Mesendoderm (in vitro differentiated cells): ENCODE results near the gene GRIK1.

Experiments
- DNase-seq: peaks from one replicate; pipeline ENCODE4 v3.0.0; 2013
- H2AK5ac ChIP-seq: 2 replicates; pipeline ENCODE4 v1.6.1; 2013; ENCODE audit warnings: low read length, inconsistent platforms
- H2BK120ac ChIP-seq: 2 replicates; pipeline ENCODE4 v1.6.1; 2013; ENCODE audit warnings: low read depth, mild to moderate bottlenecking, low read length, moderate library complexity, mixed read lengths
- H2BK15ac ChIP-seq: replicated peaks from 2 replicates; pipeline ENCODE4 v1.6.1; 2013; ENCODE audit warnings: low read depth, mild to moderate bottlenecking, moderate library complexity
- H2BK5ac ChIP-seq: 2 replicates; pipeline ENCODE4 v1.6.1; 2013; ENCODE audit warnings: low read length, inconsistent platforms
- H3K18ac ChIP-seq: 2 replicates; pipeline ENCODE4 v1.6.1; 2013; ENCODE audit warnings: mild to moderate bottlenecking, low read length, mixed read lengths
- H3K23ac ChIP-seq: one replicate; pipeline ENCODE4 v1.6.1; 2013; ENCODE audit warnings: low read length
- H3K27ac ChIP-seq: 2 replicates; pipeline ENCODE4 v1.5.1; 2013; ENCODE audit warnings: low read depth, mild to moderate bottlenecking, inconsistent platforms, low read length, moderate library complexity
- H3K27me3 ChIP-seq: 2 replicates; pipeline ENCODE4 v1.6.1; 2013; ENCODE audit warnings: low read length, control low read depth, mild to moderate bottlenecking, inconsistent platforms; ENCODE audit not compliant: insufficient read depth, poor library complexity
- H3K36me3 ChIP-seq: 2 replicates; pipeline ENCODE4 v1.6.1; 2013; ENCODE audit warnings: low read length, inconsistent platforms; ENCODE audit not compliant: control insufficient read depth, insufficient read depth
- H3K4ac ChIP-seq: one replicate; pipeline ENCODE4 v1.6.1; 2013; ENCODE audit warnings: low read depth, mild to moderate bottlenecking, low read length, moderate library complexity
- H3K4me1 ChIP-seq: 2 replicates; pipeline ENCODE4 v1.6.1; 2013; ENCODE audit warnings: low read depth, low read length, inconsistent platforms; ENCODE audit not compliant: control insufficient read depth
- H3K4me2 ChIP-seq: 2 replicates; pipeline ENCODE4 v1.6.1; 2013; ENCODE audit warnings: low read length
- H3K4me3 ChIP-seq: 2 replicates; pipeline ENCODE4 v1.5.1; 2013; ENCODE audit warnings: mild to moderate bottlenecking, low read length
- H3K56ac ChIP-seq: one replicate; pipeline ENCODE4 v1.6.1; 2013; ENCODE audit warnings: low read length
- H3K79me1 ChIP-seq: 2 replicates; pipeline ENCODE4 v1.6.1; 2013; ENCODE audit warnings: low read length, inconsistent platforms
- H3K79me2 ChIP-seq: 2 replicates; pipeline ENCODE4 v1.6.1; 2013; ENCODE audit warnings: mild to moderate bottlenecking, low read length; ENCODE audit not compliant: control insufficient read depth, insufficient read depth
- H3K9ac ChIP-seq: 2 replicates; pipeline ENCODE4 v1.6.1; 2013; ENCODE audit warnings: low read length, inconsistent platforms
- H4K5ac ChIP-seq: one replicate; pipeline ENCODE4 v1.6.1; 2013; ENCODE audit warnings: low read length
- H4K8ac ChIP-seq: one replicate; pipeline ENCODE4 v1.6.1; 2013; ENCODE audit warnings: low read depth, mild to moderate bottlenecking, control low read depth, low read length, moderate library complexity
- WGBS: extraction: QIAGEN DNeasy Blood & Tissue Kit; methylation state at CpG from one replicate; pipeline ENCODE4 v1.1.7; 2013; ENCODE audit warnings: low lambda C conversion rate, missing lambda C conversion rate; ENCODE audit not compliant: insufficient coverage; ENCODE audit errors: extremely low coverage; 5-methylcytosine and 5-hydroxymethylcytosine counted together

Gene GRIK1

GRCh38 chr21:29624776-29625175 is 315.0 kb downstream of the GRIK1 start:
- Histone ChIP-seq H4K8ac (no peak overlapping the region), H3K9ac (no peak overlapping the region), H3K79me2 (no peaks in the 10 kb centered on the region), H2BK120ac (no peak overlapping the region), H2BK5ac (no peak overlapping the region), H3K4ac (no peak overlapping the region), H3K18ac (no peak overlapping the region), H3K23ac (no peak overlapping the region), H3K79me1 (no peaks in the 10 kb centered on the region), H2AK5ac (no peak overlapping the region), H3K27ac (no peak overlapping the region), H2BK15ac (no peak overlapping the region), H3K4me2 (no peak overlapping the region), H3K56ac (no peak overlapping the region), H4K5ac (no peak overlapping the region), H3K4me3 (no peak overlapping the region), H3K36me3 (no peaks in the 10 kb centered on the region), H3K4me1 (no peaks in the 10 kb centered on the region), H3K27me3 (no peaks in the 10 kb centered on the region)
- DNase-seq = no peak
- no CpG with 5 or more reads among the region's 6 CpGs for WGBS

- Histone ChIP-seq H3K79me1 (no peaks in the 10 kb centered on the region), H4K8ac (no peak overlapping the region), H2BK120ac (no peak overlapping the region), H4K5ac (no peak overlapping the region), H3K23ac (no peak overlapping the region), H2BK15ac (no peak overlapping the region), H3K4me3 (no peak overlapping the region), H3K27me3 (no peaks in the 10 kb centered on the region), H3K56ac (no peak overlapping the region), H3K4ac (no peak overlapping the region), H3K27ac (no peak overlapping the region), H2BK5ac (no peak overlapping the region), H3K18ac (no peak overlapping the region), H3K4me2 (no peak overlapping the region), H2AK5ac (no peak overlapping the region), H3K79me2 (no peaks in the 10 kb centered on the region), H3K9ac (no peak overlapping the region), H3K36me3 (no peaks in the 10 kb centered on the region), H3K4me1 (no peaks in the 10 kb centered on the region)
- DNase-seq = no peak
Observed at GRCh38 chr21:29621525-29621924, 318.3 kb downstream of the GRIK1 start.

GRCh38 chr21:29616209-29616751 is 323.5 kb downstream of the GRIK1 start:
- H3K18ac ChIP-seq = no peak overlapping the region
- no peak overlapping the region for H2AK5ac ChIP-seq
- no peak overlapping the region for H4K8ac ChIP-seq
- no peaks in the 10 kb centered on the region for H3K79me1 ChIP-seq
- no peak overlapping the region for H2BK120ac ChIP-seq
- H3K56ac ChIP-seq = no peak overlapping the region
- no CpG with 5 or more reads among the region's 6 CpGs for WGBS
- no peak for DNase-seq
- no peak overlapping the region for H3K4me2 ChIP-seq
- no peak overlapping the region for H3K9ac ChIP-seq
- H3K27me3 ChIP-seq = no peaks in the 10 kb centered on the region
- H3K4me1 ChIP-seq = no peaks in the 10 kb centered on the region
- H3K79me2 ChIP-seq = no peaks in the 10 kb centered on the region
- no peak overlapping the region for H3K27ac ChIP-seq
- no peak overlapping the region for H2BK15ac ChIP-seq
- no peak overlapping the region for H3K4ac ChIP-seq
- H3K23ac ChIP-seq = no peak overlapping the region
- no peaks in the 10 kb centered on the region for H3K36me3 ChIP-seq
- H2BK5ac ChIP-seq = no peak overlapping the region
- H4K5ac ChIP-seq = no peak overlapping the region
- H3K4me3 ChIP-seq = no peak overlapping the region

GRCh38 chr21:29613877-29614276 is 325.9 kb downstream of the GRIK1 start:
- Histone ChIP-seq H2BK5ac (no peak overlapping the region), H3K4ac (no peak overlapping the region), H3K4me2 (no peak overlapping the region), H3K18ac (no peak overlapping the region), H2AK5ac (no peak overlapping the region), H3K4me1 (no peaks in the 10 kb centered on the region), H3K27ac (no peak overlapping the region), H3K36me3 (no peaks in the 10 kb centered on the region), H3K79me2 (no peaks in the 10 kb centered on the region), H3K9ac (no peak overlapping the region), H4K8ac (no peak overlapping the region), H3K23ac (no peak overlapping the region), H3K27me3 (no peaks in the 10 kb centered on the region), H2BK15ac (no peak overlapping the region), H4K5ac (no peak overlapping the region), H3K56ac (no peak overlapping the region), H2BK120ac (no peak overlapping the region), H3K79me1 (no peaks in the 10 kb centered on the region), H3K4me3 (no peak overlapping the region)
- DNase-seq = no peak
- WGBS = no CpG with 5 or more reads among the region's 3 CpGs

GRCh38 chr21:29613021-29613420 is 326.8 kb downstream of the GRIK1 start:
- H3K9ac ChIP-seq = no peak overlapping the region
- no peaks in the 10 kb centered on the region for H3K79me1 ChIP-seq
- H4K5ac ChIP-seq = no peak overlapping the region
- no peak overlapping the region for H3K56ac ChIP-seq
- no peak overlapping the region for H2BK5ac ChIP-seq
- H3K27me3 ChIP-seq = no peaks in the 10 kb centered on the region
- no peaks in the 10 kb centered on the region for H3K4me1 ChIP-seq
- no peak overlapping the region for H3K4me2 ChIP-seq
- no peak overlapping the region for H4K8ac ChIP-seq
- no peak overlapping the region for H2BK15ac ChIP-seq
- no peak overlapping the region for H3K4me3 ChIP-seq
- no peak overlapping the region for H3K4ac ChIP-seq
- H3K23ac ChIP-seq = no peak overlapping the region
- WGBS = no CpG with 5 or more reads among the region's 3 CpGs
- no peak overlapping the region for H3K27ac ChIP-seq
- H3K36me3 ChIP-seq = no peaks in the 10 kb centered on the region
- no peak overlapping the region for H2BK120ac ChIP-seq
- DNase-seq = no peak
- no peak overlapping the region for H3K18ac ChIP-seq
- H2AK5ac ChIP-seq = no peak overlapping the region
- no peaks in the 10 kb centered on the region for H3K79me2 ChIP-seq

- Histone ChIP-seq H2BK5ac (no peak overlapping the region), H4K5ac (no peak overlapping the region), H3K18ac (no peak overlapping the region), H4K8ac (no peak overlapping the region), H3K9ac (no peak overlapping the region), H2AK5ac (no peak overlapping the region), H3K27me3 (no peaks in the 10 kb centered on the region), H3K23ac (no peak overlapping the region), H3K36me3 (no peaks in the 10 kb centered on the region), H2BK120ac (no peak overlapping the region), H3K4me3 (no peak overlapping the region), H3K79me2 (no peaks in the 10 kb centered on the region), H2BK15ac (no peak overlapping the region), H3K4ac (no peak overlapping the region), H3K56ac (no peak overlapping the region), H3K27ac (no peak overlapping the region), H3K79me1 (no peaks in the 10 kb centered on the region), H3K4me1 (no peaks in the 10 kb centered on the region), H3K4me2 (no peak overlapping the region)
- DNase-seq = no peak
- no CpG with 5 or more reads among the region's 2 CpGs for WGBS
Observed at GRCh38 chr21:29610779-29611360, 328.9 kb downstream of the GRIK1 start.
